Coronary artery (tissue), 2 donors: ENCODE measurements around the gene RBM38.
A peak's percentile ranks its signal among the peaks of the same experiment; 100 is the strongest.

ENCODE experiments used
- DNase-seq: peaks from one replicate; pipeline ENCODE4 v3.0.0-alpha.2; 2017; ENCODE audit warnings: low spot score
- H3K27ac ChIP-seq, 2 donors: fragments of 200-600 bp; sonication (generic); one replicate each; pipeline ENCODE4 v1.5.1; 2016 to 2019
- H3K4me3 ChIP-seq: fragments of 200-600 bp; sonication (generic); 2 replicates; pipeline ENCODE4 v1.5.1; 2016; ENCODE audit warnings: mild to moderate bottlenecking, moderate library complexity
- TF ChIP-seq, protein P1 (sequence below): fragments of 200-600 bp; sonication (generic); IDR thresholded peaks from one replicate; pipeline ENCODE4 v1.5.1; 2019; ENCODE audit warnings: antibody characterized with exemption

Gene RBM38

DNA sequence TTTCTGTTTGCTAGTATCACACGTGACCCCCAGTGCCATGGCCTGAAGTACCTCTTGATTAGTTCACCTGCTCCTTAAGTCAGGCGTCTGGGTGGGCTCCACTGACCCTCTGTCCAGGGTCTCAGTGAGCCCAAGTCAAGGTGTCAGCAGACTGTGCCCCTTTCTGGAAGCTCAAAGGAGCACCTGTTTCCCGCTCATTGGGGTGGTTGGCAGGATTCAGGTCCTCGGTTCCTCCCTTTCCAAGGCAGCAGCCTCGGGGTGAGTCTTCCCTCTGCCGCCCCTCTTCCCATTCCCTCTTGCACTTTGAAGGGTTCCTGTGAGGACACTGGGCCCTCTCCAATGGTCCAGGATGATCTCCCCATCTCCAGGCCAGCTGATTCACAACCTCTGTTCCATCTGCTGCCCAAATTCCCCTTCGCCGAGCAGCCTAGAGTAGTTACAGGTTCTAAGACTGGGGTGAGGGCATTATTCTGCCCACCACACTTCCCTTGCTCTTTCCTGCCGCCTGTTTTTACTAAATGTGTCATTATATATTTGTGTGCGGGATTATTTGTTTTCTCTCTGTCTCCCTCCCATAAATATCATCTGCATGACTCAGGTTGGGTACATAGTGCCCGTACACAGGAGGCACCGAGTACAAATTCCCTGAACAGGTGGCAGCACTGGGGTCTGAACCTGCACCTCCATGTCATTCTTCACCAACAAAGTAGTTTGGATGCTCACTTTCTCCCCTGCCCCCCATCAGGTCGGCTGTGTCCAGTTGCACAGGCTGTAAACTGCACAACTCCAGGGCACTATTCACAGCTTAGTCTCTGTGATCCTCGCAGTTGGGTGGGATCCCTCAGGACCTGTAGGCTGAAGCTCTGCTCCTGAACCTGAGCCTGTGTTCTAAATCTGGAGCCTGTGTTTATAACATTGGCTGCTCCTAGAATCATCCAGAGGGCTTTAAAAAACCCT lies 58.5 kb downstream of the RBM38 start:
- Histone ChIP-seq H3K4me3 (no peak overlapping the region), H3K27ac (no peak overlapping the region)
- no peak for DNase-seq
- TF ChIP-seq, protein P1, sequence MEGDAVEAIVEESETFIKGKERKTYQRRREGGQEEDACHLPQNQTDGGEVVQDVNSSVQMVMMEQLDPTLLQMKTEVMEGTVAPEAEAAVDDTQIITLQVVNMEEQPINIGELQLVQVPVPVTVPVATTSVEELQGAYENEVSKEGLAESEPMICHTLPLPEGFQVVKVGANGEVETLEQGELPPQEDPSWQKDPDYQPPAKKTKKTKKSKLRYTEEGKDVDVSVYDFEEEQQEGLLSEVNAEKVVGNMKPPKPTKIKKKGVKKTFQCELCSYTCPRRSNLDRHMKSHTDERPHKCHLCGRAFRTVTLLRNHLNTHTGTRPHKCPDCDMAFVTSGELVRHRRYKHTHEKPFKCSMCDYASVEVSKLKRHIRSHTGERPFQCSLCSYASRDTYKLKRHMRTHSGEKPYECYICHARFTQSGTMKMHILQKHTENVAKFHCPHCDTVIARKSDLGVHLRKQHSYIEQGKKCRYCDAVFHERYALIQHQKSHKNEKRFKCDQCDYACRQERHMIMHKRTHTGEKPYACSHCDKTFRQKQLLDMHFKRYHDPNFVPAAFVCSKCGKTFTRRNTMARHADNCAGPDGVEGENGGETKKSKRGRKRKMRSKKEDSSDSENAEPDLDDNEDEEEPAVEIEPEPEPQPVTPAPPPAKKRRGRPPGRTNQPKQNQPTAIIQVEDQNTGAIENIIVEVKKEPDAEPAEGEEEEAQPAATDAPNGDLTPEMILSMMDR, result no peak

DNA sequence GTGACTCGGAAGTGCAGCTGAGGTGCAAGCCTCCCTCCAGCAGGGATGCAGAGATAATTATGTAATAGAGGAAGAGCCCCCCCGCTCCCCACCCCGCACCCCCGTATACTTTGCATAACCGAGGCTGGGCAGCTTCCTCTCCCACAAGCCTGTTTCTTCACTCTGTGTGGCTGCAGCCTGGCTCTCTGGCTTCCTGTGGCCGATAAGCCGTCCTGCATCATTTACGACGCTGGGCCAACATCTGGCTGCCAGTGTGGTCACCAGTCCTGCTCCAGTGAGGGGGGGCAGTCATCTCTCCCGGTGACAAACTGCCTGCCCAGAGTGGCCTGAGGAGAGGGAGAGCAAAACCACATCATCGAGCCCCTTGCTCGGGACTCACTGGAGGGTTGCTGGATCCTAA lies 59.2 kb downstream of the RBM38 start:
- Histone ChIP-seq H3K27ac (peak overlapping the region in 1 of 2 donors; percentile 22), H3K4me3 (no peak overlapping the region)
- peak; percentile 82 for DNase-seq
- TF ChIP-seq, protein P1, result no peak

GRCh38 chr20:57450931-57451330 lies 59.7 kb downstream of the RBM38 start:
- Histone ChIP-seq H3K27ac (peak overlapping the region in 1 of 2 donors; percentile 22), H3K4me3 (no peak overlapping the region)
- TF ChIP-seq, protein P1, result no peak
- no peak for DNase-seq

GRCh38 chr20:57451431-57451794 lies 60.2 kb downstream of the RBM38 start:
- TF ChIP-seq, protein P1, result no peak
- Histone ChIP-seq H3K4me3 (no peak overlapping the region), H3K27ac (no peak overlapping the region)
- DNase-seq, result no peak

DNA sequence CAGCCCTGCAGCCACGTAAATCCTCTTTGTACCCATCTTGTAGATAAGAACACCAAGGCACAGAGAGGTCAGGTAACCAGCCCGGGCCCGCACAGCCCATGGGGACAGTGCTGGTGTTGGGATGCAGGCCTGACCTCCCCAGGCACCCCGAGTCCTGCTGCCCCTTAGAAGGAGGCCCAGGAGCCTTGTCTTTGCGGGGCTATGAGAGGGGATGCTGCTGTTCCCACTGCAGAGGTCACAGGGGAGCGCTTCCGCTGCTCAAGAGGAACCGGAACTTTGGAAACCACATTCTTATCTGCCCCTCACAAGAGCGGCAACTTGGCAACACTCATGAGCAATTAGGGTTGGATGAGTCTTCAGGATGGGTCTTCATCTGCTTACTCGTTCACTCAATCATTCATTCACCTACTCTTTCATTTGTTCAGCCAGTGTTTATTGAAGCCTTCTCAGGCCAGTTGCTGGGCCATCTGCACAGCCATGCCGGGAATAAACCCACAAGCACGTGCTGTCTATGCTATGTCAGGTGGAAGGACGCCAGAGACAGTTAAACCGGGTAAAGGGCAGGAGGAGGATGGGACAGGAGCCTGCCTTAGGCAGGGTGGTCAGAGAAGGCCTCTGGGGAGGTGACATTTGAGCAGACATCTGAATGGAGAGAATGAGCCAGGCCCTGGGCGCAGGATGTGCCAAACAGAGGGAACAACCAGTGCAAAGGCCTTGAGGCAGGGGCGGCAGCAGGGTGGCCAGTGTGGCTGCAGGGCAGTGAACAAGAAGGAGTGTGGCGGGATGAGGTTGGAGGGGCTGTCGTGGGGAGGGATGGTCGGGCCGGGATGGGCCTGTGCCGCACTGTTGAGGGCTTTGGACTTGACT lies 60.8 kb downstream of the RBM38 start:
- DNase-seq, result no peak
- TF ChIP-seq, protein P1, result no peak
- H3K27ac ChIP-seq, result no peak overlapping the region
- H3K4me3 ChIP-seq, result no peak overlapping the region

GRCh38 chr20:57455386-57455785 lies 64.2 kb downstream of the RBM38 start:
- TF ChIP-seq, protein P1, result no peak
- Histone ChIP-seq H3K4me3 (no peak overlapping the region), H3K27ac (no peak overlapping the region)
- DNase-seq, result no peak
